Right cardiac atrium (tissue), 5 donors: ENCODE results near the gene SNRNP200. TPM values are rescaled to one million over a fixed set of nuclear protein-coding genes. Genes with fewer than 3 reads are reported as not detected.
A peak's percentile ranks its signal among the peaks of the same experiment; 100 is the strongest.
"Not testable (repeated sequence)": the region's sequence is repeated elsewhere in the genome, so short reads cannot be mapped to it uniquely, and the experiment has no call there.

Experiments used
- ATAC-seq, 2 donors: fragments of 200-7000 bp; cut with Tn5 transposase; one replicate each; pipeline versions ENCODE4 v1.8.0 to v1.9.1; 2020; ENCODE audit warnings: moderate library complexity in 2 of 2, mild to moderate bottlenecking in 1 of 2
- DNase-seq, 3 donors: peaks; one replicate each; pipeline ENCODE4 v3.0.0-alpha.2; 2020
- H3K27ac ChIP-seq: one replicate; pipeline ENCODE4 v1.5.1; 2013; ENCODE audit warnings: mild to moderate bottlenecking, low read length, control low read depth, moderate library complexity
- H3K27me3 ChIP-seq: one replicate; pipeline ENCODE4 v1.6.1; 2013; ENCODE audit not compliant: control insufficient read depth, insufficient read depth
- H3K4me1 ChIP-seq: one replicate; pipeline ENCODE4 v1.6.1; 2013; ENCODE audit warnings: low read length; ENCODE audit not compliant: control insufficient read depth, insufficient read depth
- H3K4me3 ChIP-seq: one replicate; pipeline ENCODE4 v1.5.1; 2013; ENCODE audit warnings: low read length, control low read depth
- H3K9me3 ChIP-seq: one replicate; pipeline ENCODE4 v1.6.1; 2013; ENCODE audit warnings: low read length; ENCODE audit not compliant: control insufficient read depth
- WGBS: extraction: QIAGEN DNeasy Blood & Tissue Kit; methylation state at CpG from one replicate; pipeline ENCODE4 v1.1.7; 2013; 5-methylcytosine and 5-hydroxymethylcytosine counted together
- intact Hi-C, 4 donors: fragments of 100-400 bp; cut with DNase I; formaldehyde crosslinking; loops; one replicate each; pipeline versions ENCODE4 v1.11.0 to v1.14.0; 2022 to 2023
- polyA plus RNA-seq: library from polyadenylated mRNA; stranded (reverse); fragments of 200-250 nt; gene quantifications from one replicate; pipeline ENCODE4 v1.2.3, GENCODE V29; 2013
- total RNA-seq, 4 donors: library from RNA; stranded (reverse); fragmentation: NEBNext Ultra II Directional; extraction: Animal tissue kit (Norgen Biotek cat#: 25700); gene quantifications; one replicate each; pipeline ENCODE4 v1.2.1, GENCODE V29; 2021
- donor health status: healthy with polysubstance abuse.
- donor health status: DM: no; HTN: yes; CAD: no.
- donor health status: DM: no; HTN: no; CAD: no.
- donor health status: DM: no; HTN: yes; CAD: no; lungs with severe emphysema.
- donor health status: DM: yes; HTN: yes; CAD: no.

SNRNP200 gene
- total and polyA plus RNA-seq, 5 donors: 41.1 to 63.8 (median 57.9) TPM

- H3K27ac ChIP-seq: no peak overlapping the region
- no peak for DNase-seq
- no peak overlapping the region for H3K4me3 ChIP-seq
- H3K4me1 ChIP-seq: no peaks in the 10 kb centered on the region
- H3K27me3 ChIP-seq: no peaks in the 10 kb centered on the region
- no peaks in the 10 kb centered on the region for H3K9me3 ChIP-seq
- ATAC-seq: no peak
- WGBS: 72% methylated on average over 3 of the region's 3 CpGs
- intact Hi-C loops: loop anchor here in 1 of 4 donors (10.0 kb wide), 1 partner anchor 190 kb away; the partner anchor contains the start of gene NEURL3
Observed at GRCh38 chr2:96315005-96315399, 9.7 kb upstream of the SNRNP200 start.

- Histone ChIP-seq H3K9me3 (no peaks in the 10 kb centered on the region), H3K27ac (no peak overlapping the region), H3K27me3 (no peaks in the 10 kb centered on the region), H3K4me3 (no peak overlapping the region), H3K4me1 (peaks cover 10% of the 10 kb centered on the region)
- ATAC-seq (no peak), DNase-seq (no peak)
- intact Hi-C loops: no loop called here
- WGBS: 81% methylated on average over 5 of the region's 5 CpGs
Observed at GRCh38 chr2:96308248-96308647, 2.9 kb upstream of the SNRNP200 start.

GRCh38 chr2:96306370-96306769 is 1.0 kb upstream of the SNRNP200 start:
- WGBS: 93% methylated on average over 3 of the region's 3 CpGs
- peak overlapping the region; percentile 53 for H3K27ac ChIP-seq
- H3K9me3 ChIP-seq: no peaks in the 10 kb centered on the region
- no peak for DNase-seq
- peak overlapping the region; percentile 81 for H3K4me3 ChIP-seq
- intact Hi-C loops: no loop called here
- no peaks in the 10 kb centered on the region for H3K27me3 ChIP-seq
- ATAC-seq: no peak
- H3K4me1 ChIP-seq: peaks cover 10% of the 10 kb centered on the region

- no peak for DNase-seq
- peak in 1 of 2 donors; percentile 2 for ATAC-seq
- intact Hi-C loops: no loop called here
- no peaks in the 10 kb centered on the region for H3K9me3 ChIP-seq
- 23% methylated on average over 9 of the region's 9 CpGs for WGBS
- no peaks in the 10 kb centered on the region for H3K27me3 ChIP-seq
- peak overlapping the region; percentile 81 for H3K4me3 ChIP-seq
- peaks cover 10% of the 10 kb centered on the region for H3K4me1 ChIP-seq
- peak overlapping the region; percentile 53 for H3K27ac ChIP-seq
Observed at GRCh38 chr2:96305979-96306308, 598 bp upstream of the SNRNP200 start.

GRCh38 chr2:96304606-96305005 is 740 bp downstream of the SNRNP200 start:
- H3K27ac ChIP-seq: no peak overlapping the region
- peak overlapping the region; percentile 81 for H3K4me3 ChIP-seq
- intact Hi-C loops: no loop called here
- 64% methylated on average over 11 of the region's 11 CpGs for WGBS
- DNase-seq (no peak), ATAC-seq (no peak)
- no peaks in the 10 kb centered on the region for H3K9me3 ChIP-seq
- H3K4me1 ChIP-seq: peaks cover 10% of the 10 kb centered on the region
- H3K27me3 ChIP-seq: no peaks in the 10 kb centered on the region

GRCh38 chr2:96301865-96302264 is 3.5 kb downstream of the SNRNP200 start:
- Histone ChIP-seq H3K27ac (no peak overlapping the region), H3K27me3 (no peaks in the 10 kb centered on the region), H3K4me1 (peaks cover 10% of the 10 kb centered on the region), H3K9me3 (no peaks in the 10 kb centered on the region), H3K4me3 (no peak overlapping the region)
- ATAC-seq: no peak
- 74% methylated on average over 1 of the region's 1 CpG for WGBS
- intact Hi-C loops: no loop called here
- DNase-seq: no peak

GRCh38 chr2:96296925-96297324 is 8.4 kb downstream of the SNRNP200 start:
- Histone ChIP-seq H3K9me3 (no peaks in the 10 kb centered on the region), H3K27me3 (no peaks in the 10 kb centered on the region), H3K4me1 (no peaks in the 10 kb centered on the region), H3K4me3 (no peak overlapping the region), H3K27ac (no peak overlapping the region)
- no peak for ATAC-seq
- WGBS: 84% methylated on average over 5 of the region's 5 CpGs
- intact Hi-C loops: no loop called here
- no peak for DNase-seq

GRCh38 chr2:96294271-96294670 is 11.1 kb downstream of the SNRNP200 start:
- H3K27ac ChIP-seq, H3K4me1 ChIP-seq, H3K27me3 ChIP-seq, H3K9me3 ChIP-seq, intact Hi-C loops, DNase-seq, H3K4me3 ChIP-seq, ATAC-seq: not testable (repeated sequence)
- WGBS: 89% methylated on average over 8 of the region's 8 CpGs

GRCh38 chr2:96291751-96292150 is 13.6 kb downstream of the SNRNP200 start:
- Histone ChIP-seq H3K27ac (no peak overlapping the region), H3K27me3 (no peaks in the 10 kb centered on the region), H3K9me3 (no peaks in the 10 kb centered on the region), H3K4me3 (no peak overlapping the region), H3K4me1 (no peaks in the 10 kb centered on the region)
- DNase-seq (no peak), ATAC-seq (no peak)
- intact Hi-C loops: no loop called here
- 90% methylated on average over 5 of the region's 5 CpGs for WGBS

GRCh38 chr2:96287273-96287856 is 18.0 kb downstream of the SNRNP200 start:
- no peak for DNase-seq
- no peaks in the 10 kb centered on the region for H3K4me1 ChIP-seq
- WGBS: 83% methylated on average over 6 of the region's 6 CpGs
- ATAC-seq: no peak
- intact Hi-C loops: no loop called here
- H3K4me3 ChIP-seq: no peak overlapping the region
- no peak overlapping the region for H3K27ac ChIP-seq
- H3K9me3 ChIP-seq: no peaks in the 10 kb centered on the region
- H3K27me3 ChIP-seq: no peaks in the 10 kb centered on the region

- intact Hi-C loops: no loop called here
- 91% methylated on average over 21 of the region's 21 CpGs for WGBS
- DNase-seq (no peak), ATAC-seq (no peak)
- no peaks in the 10 kb centered on the region for H3K9me3 ChIP-seq
- H3K4me1 ChIP-seq: no peaks in the 10 kb centered on the region
- no peak overlapping the region for H3K4me3 ChIP-seq
- no peak overlapping the region for H3K27ac ChIP-seq
- H3K27me3 ChIP-seq: no peaks in the 10 kb centered on the region
Observed at GRCh38 chr2:96276787-96277499, 28.4 kb downstream of the SNRNP200 start.
